Measurements from ENCODE around the gene SAA4.

Gene SAA4

DNA sequence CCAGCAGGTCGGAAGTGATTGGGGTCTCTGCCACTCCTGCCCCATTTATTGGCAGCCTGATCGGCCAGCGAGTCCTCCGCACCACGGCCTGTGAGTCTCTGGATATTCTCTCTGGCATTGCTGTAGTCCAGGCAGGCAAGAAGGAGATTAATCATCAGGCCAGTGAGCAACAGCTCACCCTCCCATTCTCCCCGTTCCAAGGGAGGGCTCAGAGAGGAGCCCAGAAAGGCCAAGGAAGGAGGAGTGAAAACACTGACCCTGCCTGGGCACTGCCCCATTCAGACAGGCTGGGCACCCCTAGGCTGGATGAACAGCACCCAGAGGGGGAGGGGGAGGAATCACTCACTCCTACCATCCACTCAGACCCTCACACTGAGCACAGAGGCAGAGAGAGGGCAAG is 8.8 kb upstream of the SAA4 start:
- DNase-seq (ENCODE audit: low read depth): no peak
- TF ChIP-seq, protein P1, sequence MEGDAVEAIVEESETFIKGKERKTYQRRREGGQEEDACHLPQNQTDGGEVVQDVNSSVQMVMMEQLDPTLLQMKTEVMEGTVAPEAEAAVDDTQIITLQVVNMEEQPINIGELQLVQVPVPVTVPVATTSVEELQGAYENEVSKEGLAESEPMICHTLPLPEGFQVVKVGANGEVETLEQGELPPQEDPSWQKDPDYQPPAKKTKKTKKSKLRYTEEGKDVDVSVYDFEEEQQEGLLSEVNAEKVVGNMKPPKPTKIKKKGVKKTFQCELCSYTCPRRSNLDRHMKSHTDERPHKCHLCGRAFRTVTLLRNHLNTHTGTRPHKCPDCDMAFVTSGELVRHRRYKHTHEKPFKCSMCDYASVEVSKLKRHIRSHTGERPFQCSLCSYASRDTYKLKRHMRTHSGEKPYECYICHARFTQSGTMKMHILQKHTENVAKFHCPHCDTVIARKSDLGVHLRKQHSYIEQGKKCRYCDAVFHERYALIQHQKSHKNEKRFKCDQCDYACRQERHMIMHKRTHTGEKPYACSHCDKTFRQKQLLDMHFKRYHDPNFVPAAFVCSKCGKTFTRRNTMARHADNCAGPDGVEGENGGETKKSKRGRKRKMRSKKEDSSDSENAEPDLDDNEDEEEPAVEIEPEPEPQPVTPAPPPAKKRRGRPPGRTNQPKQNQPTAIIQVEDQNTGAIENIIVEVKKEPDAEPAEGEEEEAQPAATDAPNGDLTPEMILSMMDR (IDR thresholded peaks at IDR 0.05; ENCODE audit: insufficient read depth, low read depth, low read length, missing control alignments): no peak

DNA sequence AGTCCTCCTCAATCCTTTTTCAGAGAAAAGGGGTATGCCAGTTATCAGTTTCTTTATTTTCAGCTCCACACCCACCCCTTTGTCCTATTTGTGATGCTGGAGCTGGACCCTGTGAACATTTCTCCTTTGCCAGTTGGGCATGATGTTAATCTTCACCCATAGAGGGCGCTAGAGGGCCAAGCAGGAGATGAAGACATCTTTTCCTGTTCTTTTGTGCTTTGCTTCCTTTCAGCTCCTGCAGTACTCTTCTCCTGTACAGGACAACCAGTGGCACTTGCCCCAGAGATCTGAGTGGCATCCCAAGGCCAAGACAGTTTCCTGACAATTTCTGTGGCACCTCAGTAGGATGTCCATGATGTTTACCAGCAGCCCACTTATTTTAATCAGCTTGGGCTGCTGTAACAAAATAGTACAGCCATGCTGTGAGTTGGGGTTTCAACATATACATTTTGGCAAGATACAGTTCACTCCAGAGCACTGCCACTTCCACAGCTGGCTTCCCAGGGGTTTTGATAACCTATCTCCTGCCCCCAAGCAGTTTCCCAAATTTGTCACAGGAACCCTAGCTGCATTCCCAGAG is 7.3 kb upstream of the SAA4 start:
- DNase-seq (ENCODE audit: low read depth): peak; percentile 89
- TF ChIP-seq, protein P1 (IDR thresholded peaks at IDR 0.05; ENCODE audit: insufficient read depth, low read depth, low read length, missing control alignments): peak; percentile 91
- no peak overlapping the region for H3K4me3 ChIP-seq (ENCODE audit: low read depth, low read length)

More for the DNA sequence above, 8.8 kb upstream of the SAA4 start:
- no peak overlapping the region for H3K4me3 ChIP-seq (ENCODE audit: low read depth, low read length)

DNA sequence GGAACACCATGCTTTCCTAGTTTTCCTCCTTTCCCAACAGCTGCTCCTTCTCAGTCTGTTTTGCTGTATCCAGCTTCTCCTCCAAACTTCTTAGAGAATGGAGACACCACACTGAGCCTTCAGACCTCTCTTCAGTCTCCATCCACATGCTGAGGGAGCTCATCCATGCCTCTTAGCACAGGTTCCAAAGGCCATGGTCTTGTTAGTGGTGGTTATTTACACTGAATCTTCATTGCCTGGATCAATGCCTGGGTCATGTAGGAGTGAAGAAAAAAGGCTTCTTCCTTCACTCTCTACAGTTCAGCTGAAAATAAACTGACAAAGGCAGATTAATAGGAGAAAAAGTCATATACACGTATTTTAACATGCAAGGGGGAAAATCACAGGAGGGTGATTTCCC is 3.1 kb upstream of the SAA4 start:
- no peak for DNase-seq (ENCODE audit: low read depth)
- no peak overlapping the region for H3K4me3 ChIP-seq (ENCODE audit: low read depth, low read length)
- TF ChIP-seq, protein P1 (IDR thresholded peaks at IDR 0.05; ENCODE audit: insufficient read depth, low read depth, low read length, missing control alignments): no peak

DNA sequence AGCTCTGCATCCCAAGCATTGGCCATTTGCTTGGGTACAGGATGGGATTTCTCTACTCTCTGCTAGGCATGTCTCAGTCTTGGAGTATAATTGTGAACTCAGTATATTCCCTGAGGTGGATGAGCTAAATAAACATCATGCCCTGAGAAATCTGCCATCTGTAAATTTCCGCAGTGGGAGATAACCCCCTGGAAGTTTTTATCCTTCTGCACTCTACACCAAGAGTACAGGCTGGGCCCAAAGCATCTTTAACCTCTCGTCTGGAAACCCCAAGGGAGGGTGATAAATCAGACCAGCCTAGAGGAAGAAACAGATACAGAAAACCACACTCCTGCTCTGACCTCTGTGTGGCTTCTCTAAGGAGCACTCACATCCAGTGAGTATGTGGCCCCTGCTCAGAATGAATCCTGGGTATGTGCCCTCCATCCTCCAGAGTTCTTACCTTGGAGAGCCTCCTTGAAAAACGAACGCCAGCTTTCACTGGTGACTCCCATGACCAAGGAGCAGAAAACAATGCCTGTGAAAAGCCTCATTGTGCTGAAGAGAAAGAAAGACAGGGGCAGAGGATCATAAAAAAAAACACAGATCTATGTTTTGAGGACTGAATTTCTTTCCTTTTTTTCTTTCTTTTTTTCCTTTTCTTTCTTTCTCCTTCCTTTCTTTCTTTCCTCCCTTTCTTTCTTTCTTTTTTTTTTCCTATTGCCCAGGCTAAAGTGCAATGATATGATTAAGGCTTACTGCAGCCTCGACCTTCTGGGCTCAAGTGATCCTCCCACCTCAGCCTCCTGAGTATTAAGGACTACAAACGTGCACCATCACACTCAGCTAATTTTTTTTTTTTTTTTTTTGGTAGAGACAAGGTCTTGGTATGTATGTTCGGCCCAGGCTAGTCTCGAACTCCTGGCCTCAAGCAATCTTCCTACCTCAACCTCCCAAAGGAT is 938 bp downstream of the SAA4 start:
- no peak overlapping the region for H3K4me3 ChIP-seq (ENCODE audit: low read depth, low read length)
- no peak for DNase-seq (ENCODE audit: low read depth)
- TF ChIP-seq, protein P1 (IDR thresholded peaks at IDR 0.05; ENCODE audit: insufficient read depth, low read depth, low read length, missing control alignments): no peak

DNA sequence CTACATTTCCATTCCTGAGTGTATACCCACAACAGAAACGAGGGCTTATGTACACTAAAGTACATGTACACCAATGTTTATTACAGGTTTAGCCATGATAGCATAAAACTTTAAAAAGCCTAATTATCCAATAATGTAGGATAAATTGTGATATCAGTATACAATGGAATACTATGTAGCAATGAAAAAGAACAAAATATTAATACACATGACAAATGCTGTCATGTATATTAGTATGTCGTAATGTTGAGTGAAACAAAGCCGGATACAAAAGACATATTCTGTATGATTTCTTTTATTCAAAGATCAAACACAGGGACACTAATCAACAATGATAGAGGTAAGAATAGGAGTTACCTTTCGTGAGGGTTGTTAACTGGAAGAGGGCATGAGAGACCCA is 2.7 kb downstream of the SAA4 start:
- H3K4me3 ChIP-seq (ENCODE audit: low read depth, low read length): no peak overlapping the region
- TF ChIP-seq, protein P1 (IDR thresholded peaks at IDR 0.05; ENCODE audit: insufficient read depth, low read depth, low read length, missing control alignments): no peak
- no peak for DNase-seq (ENCODE audit: low read depth)

DNA sequence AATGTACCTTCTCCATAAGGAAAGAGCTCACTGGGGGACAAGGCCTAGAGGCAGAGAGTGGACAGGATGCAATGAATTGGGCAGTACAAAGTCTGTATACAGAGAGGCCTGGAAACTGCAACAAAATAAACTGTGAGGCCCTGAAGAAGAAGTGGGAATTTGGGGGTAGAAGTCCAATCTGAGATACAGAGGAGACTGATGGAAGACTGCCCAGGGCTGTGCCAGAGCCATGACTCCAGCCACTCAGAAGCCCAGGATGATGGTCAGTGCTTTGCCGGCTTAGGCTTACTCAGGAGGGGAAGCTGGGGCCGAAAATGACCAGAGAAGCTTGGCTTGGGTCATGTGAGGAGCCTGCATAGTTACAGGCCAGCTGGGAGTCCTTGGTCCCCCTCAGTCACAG is 5.7 kb downstream of the SAA4 start:
- TF ChIP-seq, protein P1 (IDR thresholded peaks at IDR 0.05; ENCODE audit: insufficient read depth, low read depth, low read length, missing control alignments): no peak
- H3K4me3 ChIP-seq (ENCODE audit: low read depth, low read length): no peak overlapping the region
- DNase-seq (ENCODE audit: low read depth): no peak

Data from GM12865 (cell line).